ENCODE measurements around the gene PNPLA5.
A peak's percentile ranks its signal among the peaks of the same experiment; 100 is the strongest.

Gene PNPLA5

DNA sequence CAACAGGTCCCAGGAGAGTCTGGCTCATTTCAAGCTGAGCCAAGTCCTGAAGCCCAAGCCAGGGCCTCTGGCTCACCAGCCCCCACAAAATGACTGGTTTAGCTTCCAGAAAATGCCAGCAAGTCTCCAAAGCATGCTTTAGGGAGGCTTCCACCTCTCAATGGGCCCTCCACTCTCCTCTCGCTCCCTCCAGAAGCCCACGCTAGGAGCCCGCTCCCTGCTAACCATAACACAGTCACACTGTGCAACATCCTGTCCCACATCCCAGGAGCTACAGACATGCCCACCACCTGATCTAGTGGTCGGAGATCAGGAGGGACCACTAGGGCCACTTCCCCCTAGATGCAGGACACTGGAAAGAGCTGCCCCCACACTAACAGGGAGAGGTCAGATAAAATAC, 36.4 kb downstream of the PNPLA5 start:
- TF ChIP-seq, protein P1, sequence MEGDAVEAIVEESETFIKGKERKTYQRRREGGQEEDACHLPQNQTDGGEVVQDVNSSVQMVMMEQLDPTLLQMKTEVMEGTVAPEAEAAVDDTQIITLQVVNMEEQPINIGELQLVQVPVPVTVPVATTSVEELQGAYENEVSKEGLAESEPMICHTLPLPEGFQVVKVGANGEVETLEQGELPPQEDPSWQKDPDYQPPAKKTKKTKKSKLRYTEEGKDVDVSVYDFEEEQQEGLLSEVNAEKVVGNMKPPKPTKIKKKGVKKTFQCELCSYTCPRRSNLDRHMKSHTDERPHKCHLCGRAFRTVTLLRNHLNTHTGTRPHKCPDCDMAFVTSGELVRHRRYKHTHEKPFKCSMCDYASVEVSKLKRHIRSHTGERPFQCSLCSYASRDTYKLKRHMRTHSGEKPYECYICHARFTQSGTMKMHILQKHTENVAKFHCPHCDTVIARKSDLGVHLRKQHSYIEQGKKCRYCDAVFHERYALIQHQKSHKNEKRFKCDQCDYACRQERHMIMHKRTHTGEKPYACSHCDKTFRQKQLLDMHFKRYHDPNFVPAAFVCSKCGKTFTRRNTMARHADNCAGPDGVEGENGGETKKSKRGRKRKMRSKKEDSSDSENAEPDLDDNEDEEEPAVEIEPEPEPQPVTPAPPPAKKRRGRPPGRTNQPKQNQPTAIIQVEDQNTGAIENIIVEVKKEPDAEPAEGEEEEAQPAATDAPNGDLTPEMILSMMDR (IDR thresholded peaks at IDR 0.05; ENCODE audit: unreplicated experiment in 3 of 3): no peak
- Mint-ChIP-seq H3K9me3 (peaks cover 12% of the 10 kb centered on the region), H3K27ac (no peak overlapping the region), H3K27me3 (ENCODE audit: low read depth) (peaks cover 12% of the 10 kb centered on the region), H3K36me3 (ENCODE audit: low read depth) (peaks cover 5% of the 10 kb centered on the region), H3K4me3 (no peak overlapping the region), H3K4me1 (peaks cover 3% of the 10 kb centered on the region)

DNA sequence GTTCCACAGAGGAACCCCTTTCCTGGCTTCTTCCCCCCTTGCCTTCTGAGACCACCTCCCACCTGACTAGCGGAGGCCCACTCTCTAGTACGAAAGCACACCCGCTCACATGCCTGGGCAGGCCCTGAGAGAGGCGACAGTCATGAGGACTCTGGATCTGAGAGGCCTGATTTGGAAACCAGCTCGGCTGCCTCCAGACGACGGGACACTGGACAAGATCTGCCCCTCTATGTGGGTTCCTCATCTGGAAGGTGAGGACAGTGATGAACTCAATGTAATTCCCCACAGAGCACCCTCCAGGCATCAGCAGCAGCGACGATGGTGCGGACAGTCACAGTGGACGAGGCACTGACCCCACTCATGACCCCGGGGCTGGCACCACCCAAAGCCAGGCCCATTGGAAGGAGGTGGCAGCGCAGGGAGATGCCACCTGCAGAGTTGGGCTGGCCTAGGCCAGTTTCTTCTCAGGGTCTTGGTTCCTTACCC, 37.0 kb downstream of the PNPLA5 start:
- H3K36me3 Mint-ChIP-seq (ENCODE audit: low read depth): peaks cover 5% of the 10 kb centered on the region
- no peaks in the 10 kb centered on the region for H3K4me1 Mint-ChIP-seq
- TF ChIP-seq, protein P1 (IDR thresholded peaks at IDR 0.05; ENCODE audit: unreplicated experiment in 3 of 3): no peak
- no peak overlapping the region for H3K27ac Mint-ChIP-seq
- peaks cover 12% of the 10 kb centered on the region for H3K9me3 Mint-ChIP-seq
- no peak overlapping the region for H3K4me3 Mint-ChIP-seq
- peaks cover 8% of the 10 kb centered on the region for H3K27me3 Mint-ChIP-seq (ENCODE audit: low read depth)

DNA sequence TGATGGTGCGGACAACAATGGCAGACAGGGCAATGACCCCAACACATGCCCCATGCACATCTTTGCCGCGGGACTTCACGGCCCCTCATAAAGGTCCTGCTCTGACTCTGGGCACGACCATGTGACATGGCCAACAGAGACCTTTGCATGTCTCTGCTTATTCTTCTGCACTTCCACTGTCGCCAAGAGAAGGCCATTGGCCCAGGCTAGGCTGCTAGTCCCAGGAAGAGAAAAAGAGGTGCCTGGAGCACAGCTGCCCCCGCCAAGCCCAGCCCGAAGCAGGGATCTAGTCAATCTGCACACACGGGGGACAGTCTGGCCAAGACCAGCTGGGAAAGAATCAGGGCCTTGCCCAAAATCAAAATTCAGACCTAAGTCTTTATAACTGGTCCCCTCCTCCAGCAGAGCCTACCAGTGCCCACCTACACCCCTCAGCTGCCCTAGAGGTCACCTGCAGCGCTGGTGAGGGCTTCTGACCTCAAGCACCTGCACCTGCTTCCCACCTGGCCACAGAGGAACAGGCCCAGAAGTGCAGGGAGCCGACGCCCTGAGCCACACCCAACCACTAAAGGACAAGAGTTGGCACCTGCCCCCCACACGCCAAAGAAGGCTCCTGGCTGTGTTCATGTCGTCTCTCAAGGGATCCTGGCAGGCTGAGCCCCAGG, 37.6 kb downstream of the PNPLA5 start:
- no peaks in the 10 kb centered on the region for H3K4me1 Mint-ChIP-seq
- peaks cover 12% of the 10 kb centered on the region for H3K9me3 Mint-ChIP-seq
- H3K27ac Mint-ChIP-seq: no peak overlapping the region
- H3K4me3 Mint-ChIP-seq: no peak overlapping the region
- H3K36me3 Mint-ChIP-seq (ENCODE audit: low read depth): peaks cover 5% of the 10 kb centered on the region
- TF ChIP-seq, protein P1 (IDR thresholded peaks at IDR 0.05; ENCODE audit: unreplicated experiment in 3 of 3): no peak
- H3K27me3 Mint-ChIP-seq (ENCODE audit: low read depth): peaks cover 8% of the 10 kb centered on the region

DNA sequence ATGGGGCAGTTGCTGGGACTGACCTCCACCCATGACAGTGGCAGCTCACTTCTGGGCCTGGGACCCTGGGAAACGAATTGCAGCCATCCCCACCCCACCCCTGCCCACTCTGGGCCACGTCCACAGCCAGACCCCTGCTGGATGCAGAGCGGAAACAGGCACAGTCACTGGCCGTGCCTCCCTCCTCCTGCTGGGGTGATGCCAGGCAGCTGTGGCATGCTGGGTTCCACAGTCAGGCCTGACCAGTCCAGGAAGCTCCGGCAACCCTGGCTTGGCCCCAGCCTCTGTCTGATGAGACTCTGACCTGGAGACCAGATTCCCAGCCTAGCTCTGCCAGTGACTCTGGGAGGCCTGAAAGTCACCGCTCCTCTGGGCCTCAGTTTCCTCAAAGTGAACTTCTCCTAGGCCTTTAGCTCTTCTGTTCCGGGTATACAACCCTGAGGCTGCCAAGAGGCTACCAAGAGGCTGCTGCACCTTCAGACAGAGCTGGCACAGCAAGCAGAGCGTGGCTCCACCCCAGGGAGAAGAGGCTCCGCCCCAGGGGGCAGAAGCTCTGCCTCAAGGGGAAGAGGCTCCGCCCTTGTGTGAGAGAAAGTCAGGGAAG, 38.4 kb downstream of the PNPLA5 start:
- Mint-ChIP-seq H3K27me3 (ENCODE audit: low read depth) (peaks cover 10% of the 10 kb centered on the region), H3K9me3 (peaks cover 8% of the 10 kb centered on the region), H3K4me3 (no peak overlapping the region), H3K27ac (no peak overlapping the region), H3K4me1 (no peaks in the 10 kb centered on the region), H3K36me3 (ENCODE audit: low read depth) (peaks cover 5% of the 10 kb centered on the region)
- TF ChIP-seq, protein P1 (IDR thresholded peaks at IDR 0.05; ENCODE audit: unreplicated experiment in 3 of 3): no peak

DNA sequence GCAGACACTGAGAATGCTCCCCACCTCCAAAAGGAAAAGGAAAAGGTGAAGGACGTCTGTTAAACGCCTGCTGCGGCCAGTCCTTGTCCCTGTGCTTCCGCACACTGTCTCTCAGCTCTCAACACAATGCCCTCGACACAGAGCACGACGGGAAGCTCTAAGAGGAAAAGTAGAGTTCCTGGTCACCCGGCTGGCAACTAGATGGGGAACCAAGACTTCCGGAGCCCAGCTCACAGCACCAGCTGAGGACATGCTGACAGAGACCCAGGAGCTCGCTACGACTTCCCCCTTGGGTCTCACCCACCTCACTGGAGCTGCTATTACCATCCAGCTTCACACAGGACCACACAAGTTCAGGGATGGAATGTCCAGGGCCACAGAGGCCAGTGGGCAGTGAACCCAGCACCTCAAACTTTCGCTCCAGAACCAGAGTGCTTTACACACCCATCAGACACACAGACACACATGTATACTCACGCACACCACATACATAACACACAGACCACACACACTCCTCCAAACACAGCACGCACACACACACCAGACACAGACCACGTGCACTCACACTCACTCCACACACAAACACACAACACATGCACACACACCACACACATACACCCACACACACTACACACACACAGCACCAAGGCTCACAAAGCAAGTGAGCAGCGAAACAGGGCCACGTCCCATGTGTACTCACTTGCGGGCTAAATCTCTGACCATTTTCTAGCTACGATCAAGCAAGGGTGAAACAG, 39.1 kb downstream of the PNPLA5 start:
- Mint-ChIP-seq H3K4me3 (no peak overlapping the region), H3K27ac (peak overlapping the region in 1 of 3 experiments; percentile 7), H3K9me3 (peaks cover 8% of the 10 kb centered on the region), H3K4me1 (no peaks in the 10 kb centered on the region), H3K27me3 (ENCODE audit: low read depth) (peaks cover 10% of the 10 kb centered on the region), H3K36me3 (ENCODE audit: low read depth) (peaks cover 5% of the 10 kb centered on the region)
- TF ChIP-seq, protein P1 (IDR thresholded peaks at IDR 0.05; ENCODE audit: unreplicated experiment in 3 of 3): no peak

All from nephron (organoid).